ENCODE measurements around the gene PLA2G4E. TPM values are rescaled to one million over a fixed set of nuclear protein-coding genes. Genes with fewer than 3 reads are reported as not detected.
A peak's percentile ranks its signal among the peaks of the same experiment; 100 is the strongest.

The PLA2G4E gene
- total and polyA plus RNA-seq, 9 donors = 0.02 to 0.11 TPM; not detected in 7

- no peaks in the 10 kb centered on the region for H3K27me3 ChIP-seq
- no peaks in the 10 kb centered on the region for H3K36me3 ChIP-seq
- no peaks in the 10 kb centered on the region for H3K4me1 ChIP-seq (ENCODE audit: insufficient read depth)
- H3K4me3 ChIP-seq = peak overlapping the region; percentile 97
- WGBS, 3 donors = 0 to 2% (median 0%) methylated on average over 33 to 46 of the region's 46 CpGs
- TF ChIP-seq POLR2A (IDR thresholded peaks at IDR 0.05) = no peak
- no peak for TF ChIP-seq EP300 (IDR thresholded peaks at IDR 0.05)
- no peak for TF ChIP-seq CTCF (IDR thresholded peaks at IDR 0.05)
- H3K27ac ChIP-seq = peak overlapping the region; percentile 67 to 74
- intact Hi-C loops (cut with DNase I) = no loop called here
- peak in 2 of 5 donors; percentile 38 to 61 for DNase-seq
- H3K9me3 ChIP-seq = no peaks in the 10 kb centered on the region
Observed at GRCh38 chr15:41971895-41972252, 49.0 kb downstream of the PLA2G4E start.

GRCh38 chr15:41971089-41971894, 49.5 kb downstream of the PLA2G4E start:
- no peaks in the 10 kb centered on the region for H3K36me3 ChIP-seq
- no peaks in the 10 kb centered on the region for H3K9me3 ChIP-seq
- intact Hi-C loops (cut with DNase I) = no loop called here
- WGBS, 3 donors = 8 to 9% (median 8%) methylated on average over 16 of the region's 16 CpGs
- H3K4me1 ChIP-seq (ENCODE audit: insufficient read depth) = no peaks in the 10 kb centered on the region
- peak overlapping the region; percentile 67 to 74 for H3K27ac ChIP-seq
- TF ChIP-seq CTCF (IDR thresholded peaks at IDR 0.05) (peak in 1 of 3 donors; percentile 16), POLR2A (IDR thresholded peaks at IDR 0.05) (no peak)
- peak; percentile 42 to 61 (median 57) for DNase-seq
- no peaks in the 10 kb centered on the region for H3K27me3 ChIP-seq
- H3K4me3 ChIP-seq = peak overlapping the region; percentile 97

- H3K27me3 ChIP-seq = no peaks in the 10 kb centered on the region
- TF ChIP-seq CTCF (IDR thresholded peaks at IDR 0.05) = no peak
- no peak for TF ChIP-seq EP300 (IDR thresholded peaks at IDR 0.05)
- TF ChIP-seq POLR2A (IDR thresholded peaks at IDR 0.05) = no peak
- no peak overlapping the region for H3K4me3 ChIP-seq
- intact Hi-C loops (cut with DNase I) = no loop called here
- H3K9me3 ChIP-seq = no peaks in the 10 kb centered on the region
- H3K27ac ChIP-seq = no peak overlapping the region
- no peak for DNase-seq
- no peaks in the 10 kb centered on the region for H3K36me3 ChIP-seq
- H3K4me1 ChIP-seq (ENCODE audit: insufficient read depth) = peaks cover 4% of the 10 kb centered on the region
- 97 to 98% (median 98%) methylated on average over 1 of the region's 1 CpG for WGBS, 3 donors
Observed at GRCh38 chr15:41970456-41970855, 50.4 kb downstream of the PLA2G4E start.

- peaks cover 4% of the 10 kb centered on the region for H3K4me1 ChIP-seq (ENCODE audit: insufficient read depth)
- intact Hi-C loops (cut with DNase I) = no loop called here
- no peak for DNase-seq
- H3K4me3 ChIP-seq = no peak overlapping the region
- H3K9me3 ChIP-seq = no peaks in the 10 kb centered on the region
- H3K36me3 ChIP-seq = no peaks in the 10 kb centered on the region
- 81 to 84% (median 83%) methylated on average over 3 of the region's 3 CpGs for WGBS, 3 donors
- no peaks in the 10 kb centered on the region for H3K27me3 ChIP-seq
- TF ChIP-seq EP300 (IDR thresholded peaks at IDR 0.05) (no peak), POLR2A (IDR thresholded peaks at IDR 0.05) (no peak), CTCF (IDR thresholded peaks at IDR 0.05) (no peak)
- no peak overlapping the region for H3K27ac ChIP-seq
Observed at GRCh38 chr15:41969851-41970431, 50.9 kb downstream of the PLA2G4E start.
